Muscle of back (tissue), 11 donors: ENCODE measurements around the gene SRRM4. TPM values are rescaled to one million over a fixed set of nuclear protein-coding genes. Genes with fewer than 3 reads are reported as not detected.
"Not testable (repeated sequence)": the region's sequence is repeated elsewhere in the genome, so short reads cannot be mapped to it uniquely, and the experiment has no call there.

Experiments
- DNase-seq, 3 donors: peaks; one replicate each; pipeline versions ENCODE4 v3.0.0 to v3.0.0-alpha.2; 2013
- polyA plus RNA-seq, 10 donors: library from polyadenylated mRNA; unstranded; fragments of 120-200 nt; gene quantifications; one replicate each; pipeline ENCODE4 v1.2.1, GENCODE V29; 2013; ENCODE audit not compliant: insufficient read length in 10 of 10

The SRRM4 gene
- polyA plus RNA-seq, 10 donors: 0.12 to 0.32 (median 0.16) TPM

- no peak for DNase-seq
These were observed 87.9 kb downstream of the SRRM4 start for GRCh38 chr12:119069147-119069642.

- no peak for DNase-seq
These were observed 89.8 kb downstream of the SRRM4 start for GRCh38 chr12:119071176-119071575.

- DNase-seq: no peak
These were observed 90.4 kb downstream of the SRRM4 start for GRCh38 chr12:119071638-119072231.

- no peak for DNase-seq
These were observed 91.1 kb downstream of the SRRM4 start for GRCh38 chr12:119072440-119072839.

- no peak for DNase-seq
These were observed 94.0 kb downstream of the SRRM4 start for GRCh38 chr12:119075222-119075787.

- no peak for DNase-seq
These were observed 94.6 kb downstream of the SRRM4 start for GRCh38 chr12:119075918-119076317.

- no peak for DNase-seq
These were observed 98.2 kb downstream of the SRRM4 start for GRCh38 chr12:119079530-119079929.

- no peak for DNase-seq
These were observed 100.7 kb downstream of the SRRM4 start for GRCh38 chr12:119082016-119082415.

GRCh38 chr12:119082496-119082895, 101.2 kb downstream of the SRRM4 start:
- DNase-seq: no peak

GRCh38 chr12:119088685-119089379, 107.5 kb downstream of the SRRM4 start:
- no peak for DNase-seq

- DNase-seq: no peak
These were observed 108.2 kb downstream of the SRRM4 start for GRCh38 chr12:119089380-119090013.

GRCh38 chr12:119090276-119090675, 108.9 kb downstream of the SRRM4 start:
- no peak for DNase-seq

- no peak for DNase-seq
These were observed 109.5 kb downstream of the SRRM4 start for GRCh38 chr12:119090865-119091264.

- DNase-seq: no peak
These were observed 115.3 kb downstream of the SRRM4 start for GRCh38 chr12:119096429-119097202.

- DNase-seq: no peak
These were observed 119.6 kb downstream of the SRRM4 start for GRCh38 chr12:119100933-119101332.

GRCh38 chr12:119102274-119102673, 120.9 kb downstream of the SRRM4 start:
- no peak for DNase-seq

GRCh38 chr12:119102714-119103113, 121.4 kb downstream of the SRRM4 start:
- no peak for DNase-seq

- DNase-seq: not testable (repeated sequence)
These were observed 123.6 kb downstream of the SRRM4 start for GRCh38 chr12:119104969-119105368.

- DNase-seq: no peak
These were observed 132.2 kb downstream of the SRRM4 start for GRCh38 chr12:119113496-119113986.

GRCh38 chr12:119114294-119114693, 133.0 kb downstream of the SRRM4 start:
- no peak for DNase-seq

GRCh38 chr12:119115296-119115905, 134.1 kb downstream of the SRRM4 start:
- peak; percentile 45 to 61 (median 53) for DNase-seq
